H9 (cell line): Measurements from ENCODE around the gene KRT28. TPM values are rescaled to one million over a fixed set of nuclear protein-coding genes. Genes with fewer than 3 reads are reported as not detected.

Experiments used
- DNase-seq: peaks from one replicate; pipeline ENCODE4 v3.0.0-alpha.2; 2017
- H2AFZ ChIP-seq: one replicate; pipeline ENCODE4 v1.6.1; 2013; ENCODE audit warnings: mild to moderate bottlenecking, low read length, control low read depth, moderate library complexity
- H2AK5ac ChIP-seq: 2 replicates; pipeline ENCODE4 v1.6.1; 2013; ENCODE audit warnings: low read length, control low read depth, mixed read lengths; ENCODE audit not compliant: insufficient read length
- H2BK120ac ChIP-seq: one replicate; pipeline ENCODE4 v1.6.1; 2013; ENCODE audit warnings: low read depth, mild to moderate bottlenecking, low read length, control low read depth, inconsistent platforms; ENCODE audit not compliant: poor library complexity, severe bottlenecking
- H2BK12ac ChIP-seq: 2 replicates; pipeline ENCODE4 v1.6.1; 2013; ENCODE audit warnings: low read length, control low read depth, mixed read lengths, low read depth; ENCODE audit not compliant: insufficient read length
- H2BK15ac ChIP-seq: 2 replicates; pipeline ENCODE4 v1.6.1; 2013; ENCODE audit warnings: low read depth, low read length, control low read depth
- H2BK20ac ChIP-seq: one replicate; pipeline ENCODE4 v1.6.1; 2013; ENCODE audit warnings: low read depth, mild to moderate bottlenecking, low read length, control low read depth, inconsistent platforms; ENCODE audit not compliant: poor library complexity, severe bottlenecking
- H2BK5ac ChIP-seq: 2 replicates; pipeline ENCODE4 v1.6.1; 2013; ENCODE audit warnings: low read length, control low read depth, mixed read lengths; ENCODE audit not compliant: insufficient read length
- H3K14ac ChIP-seq: 2 replicates; pipeline ENCODE4 v1.6.1; 2013; ENCODE audit warnings: low read length, control low read depth; ENCODE audit not compliant: insufficient read depth
- H3K18ac ChIP-seq: 2 replicates; pipeline ENCODE4 v1.6.1; 2013; ENCODE audit warnings: low read depth, mild to moderate bottlenecking, mixed read lengths, low read length, control low read depth; ENCODE audit not compliant: insufficient read length
- H3K23ac ChIP-seq: 2 replicates; pipeline ENCODE4 v1.6.1; 2013; ENCODE audit warnings: low read length, control low read depth, mixed read lengths, low read depth; ENCODE audit not compliant: insufficient read length
- H3K23me2 ChIP-seq: 2 replicates; pipeline ENCODE4 v1.6.1; 2013; ENCODE audit warnings: low read depth, mild to moderate bottlenecking, mixed read lengths, low read length, control low read depth; ENCODE audit not compliant: insufficient read length, poor library complexity, severe bottlenecking
- H3K27ac ChIP-seq: 2 replicates; pipeline ENCODE4 v1.5.1; 2013; ENCODE audit warnings: low read length, control low read depth, mixed read lengths, low read depth; ENCODE audit not compliant: insufficient read length
- H3K27me3 ChIP-seq: 2 replicates; pipeline ENCODE4 v1.6.1; 2013; ENCODE audit warnings: low read length, control low read depth, inconsistent platforms; ENCODE audit not compliant: insufficient read depth
- H3K4ac ChIP-seq: 2 replicates; pipeline ENCODE4 v1.6.1; 2013; ENCODE audit warnings: low read depth, mild to moderate bottlenecking, control low read depth, inconsistent platforms, low read length, moderate library complexity
- H3K4me1 ChIP-seq: 2 replicates; pipeline ENCODE4 v1.6.1; 2013; ENCODE audit warnings: low read length, control low read depth, inconsistent platforms; ENCODE audit not compliant: insufficient read depth
- H3K4me2 ChIP-seq: 2 replicates; pipeline ENCODE4 v1.6.1; 2013; ENCODE audit warnings: low read length, control low read depth, mixed read lengths; ENCODE audit not compliant: insufficient read length, insufficient read depth
- H3K56ac ChIP-seq: 2 replicates; pipeline ENCODE4 v1.6.1; 2013; ENCODE audit warnings: low read depth, mild to moderate bottlenecking, mixed read lengths, low read length, control low read depth; ENCODE audit not compliant: insufficient read length
- H3K79me1 ChIP-seq: 2 replicates; pipeline ENCODE4 v1.6.1; 2013; ENCODE audit warnings: low read depth, mild to moderate bottlenecking, moderate library complexity, low read length, control low read depth, inconsistent platforms; ENCODE audit not compliant: insufficient read depth, poor library complexity, severe bottlenecking
- H3K79me2 ChIP-seq: 2 replicates; pipeline ENCODE4 v1.6.1; 2013; ENCODE audit warnings: low read length, control low read depth, inconsistent platforms; ENCODE audit not compliant: insufficient read depth
- H3K9ac ChIP-seq: 2 replicates; pipeline ENCODE4 v1.6.1; 2013; ENCODE audit warnings: low read length, control low read depth, mixed read lengths; ENCODE audit not compliant: insufficient read length; ENCODE audit errors: extremely low read depth
- H3K9me3 ChIP-seq: one replicate; pipeline ENCODE4 v1.6.1; 2013; ENCODE audit warnings: low read depth, low read length, inconsistent platforms; ENCODE audit not compliant: control insufficient read depth
- H3T11ph ChIP-seq: one replicate; pipeline ENCODE4 v1.6.1; 2013; ENCODE audit warnings: mild to moderate bottlenecking, low read length, control low read depth, inconsistent platforms
- H4K20me1 ChIP-seq: one replicate; pipeline ENCODE4 v1.6.1; 2013; ENCODE audit not compliant: control insufficient read depth, insufficient read length, insufficient read depth
- H4K5ac ChIP-seq: 2 replicates; pipeline ENCODE4 v1.6.1; 2013; ENCODE audit warnings: low read depth, mild to moderate bottlenecking, mixed read lengths, low read length, control low read depth; ENCODE audit not compliant: insufficient read length
- H4K8ac ChIP-seq: replicated peaks from 2 replicates; pipeline ENCODE4 v1.6.1; 2013; ENCODE audit warnings: low read length, control low read depth, mixed read lengths, low read depth; ENCODE audit not compliant: insufficient read length
- H4K91ac ChIP-seq: 2 replicates; pipeline ENCODE4 v1.6.1; 2013; ENCODE audit warnings: low read depth, mild to moderate bottlenecking, moderate library complexity, mixed read lengths, low read length, control low read depth; ENCODE audit not compliant: insufficient read length
- H3K27ac Mint-ChIP-seq, 3 experiments: 2 replicates in 2 of 3; 3 replicates in 1 of 3; pipeline ENCODE4 v1.8.0; 2020 to 2021; ENCODE audit warnings: mixed read lengths in 3 of 3, mild to moderate bottlenecking in 1 of 3, moderate library complexity in 1 of 3
- H3K27me3 Mint-ChIP-seq: 2 replicates; pipeline ENCODE4 v1.8.0; 2021; ENCODE audit warnings: low read depth, mild to moderate bottlenecking, moderate library complexity, mixed read lengths
- H3K36me3 Mint-ChIP-seq, 3 experiments: 2 replicates in 2 of 3; 3 replicates in 1 of 3; pipeline ENCODE4 v1.8.0; 2020 to 2021; ENCODE audit warnings: low read depth in 3 of 3, mixed read lengths in 3 of 3; ENCODE audit not compliant: insufficient read depth in 1 of 3
- H3K4me1 Mint-ChIP-seq, 2 experiments: 2 replicates each; pipeline ENCODE4 v1.8.0; 2020; ENCODE audit warnings: mixed read lengths in 2 of 2
- H3K4me3 Mint-ChIP-seq, 2 experiments: 2 replicates in 1 of 2; 3 replicates in 1 of 2; pipeline ENCODE4 v1.8.0; 2020 to 2021; ENCODE audit warnings: mild to moderate bottlenecking in 2 of 2, mixed read lengths in 2 of 2, moderate library complexity in 1 of 2
- H3K9me3 Mint-ChIP-seq, 2 experiments: 2 replicates in 1 of 2; 3 replicates in 1 of 2; pipeline ENCODE4 v1.8.0; 2020; ENCODE audit warnings: mild to moderate bottlenecking in 2 of 2, mixed read lengths in 2 of 2, moderate library complexity in 1 of 2
- WGBS: extraction: QIAGEN DNeasy Blood & Tissue Kit; methylation state at CpG from one replicate; pipeline ENCODE4 v1.1.7; 2013; ENCODE audit warnings: missing lambda C conversion rate, low lambda C conversion rate, mixed read lengths; ENCODE audit not compliant: insufficient read length; ENCODE audit errors: extremely low coverage; 5-methylcytosine and 5-hydroxymethylcytosine counted together
- total RNA-seq: library from RNA; stranded (reverse); gene quantifications from 2 replicates; pipeline ENCODE4 v1.2.1, GENCODE V29; 2021
- TF ChIP-seq, protein P1 (sequence below): fragments of 200-600 bp; sonication (generic); conservative IDR thresholded peaks from 3 replicates; pipeline ENCODE4 v1.8.0; 2021; ENCODE audit warnings: antibody characterized with exemption, mild to moderate bottlenecking

The KRT28 gene
- total RNA-seq, 1 experiment from 2014 or later: not detected

- Histone ChIP-seq H2AK5ac (no peak overlapping the region), H3K79me2 (no peaks in the 10 kb centered on the region), H4K20me1 (no peaks in the 10 kb centered on the region), H3K23me2 (peaks cover 3% of the 10 kb centered on the region), H3K23ac (no peak overlapping the region), H3T11ph (no peak overlapping the region), H3K56ac (no peak overlapping the region), H3K9ac (peak overlapping the region; percentile 19), H3K9me3 (no peaks in the 10 kb centered on the region), H3K4ac (no peak overlapping the region), H2BK120ac (no peak overlapping the region), H3K4me2 (peak overlapping the region; percentile 66), H3K4me1 (no peaks in the 10 kb centered on the region), H2BK12ac (no peak overlapping the region), H2BK5ac (no peak overlapping the region), H3K79me1 (no peaks in the 10 kb centered on the region), H4K5ac (no peak overlapping the region), H3K27me3 (no peaks in the 10 kb centered on the region), H2AFZ (peak overlapping the region; percentile 6), H3K27ac (no peak overlapping the region), H4K8ac (no peak overlapping the region), H2BK20ac (no peak overlapping the region), H2BK15ac (no peak overlapping the region), H3K14ac (no peak overlapping the region; the same call in 1 of the 2 replicates), H4K91ac (no peak overlapping the region), H3K18ac (no peak overlapping the region)
- peaks cover 0 to 13% (median 10%) of the 10 kb centered on the region in 3 experiments; a peak in 5 of 7 replicates for H3K36me3 Mint-ChIP-seq
- no peaks in the 10 kb centered on the region for H3K9me3 Mint-ChIP-seq
- peak; percentile 90 for DNase-seq
- H3K27me3 Mint-ChIP-seq: peaks cover 76% of the 10 kb centered on the region
- peak overlapping the region; percentile 78 to 85 for H3K4me3 Mint-ChIP-seq
- TF ChIP-seq, protein P1, sequence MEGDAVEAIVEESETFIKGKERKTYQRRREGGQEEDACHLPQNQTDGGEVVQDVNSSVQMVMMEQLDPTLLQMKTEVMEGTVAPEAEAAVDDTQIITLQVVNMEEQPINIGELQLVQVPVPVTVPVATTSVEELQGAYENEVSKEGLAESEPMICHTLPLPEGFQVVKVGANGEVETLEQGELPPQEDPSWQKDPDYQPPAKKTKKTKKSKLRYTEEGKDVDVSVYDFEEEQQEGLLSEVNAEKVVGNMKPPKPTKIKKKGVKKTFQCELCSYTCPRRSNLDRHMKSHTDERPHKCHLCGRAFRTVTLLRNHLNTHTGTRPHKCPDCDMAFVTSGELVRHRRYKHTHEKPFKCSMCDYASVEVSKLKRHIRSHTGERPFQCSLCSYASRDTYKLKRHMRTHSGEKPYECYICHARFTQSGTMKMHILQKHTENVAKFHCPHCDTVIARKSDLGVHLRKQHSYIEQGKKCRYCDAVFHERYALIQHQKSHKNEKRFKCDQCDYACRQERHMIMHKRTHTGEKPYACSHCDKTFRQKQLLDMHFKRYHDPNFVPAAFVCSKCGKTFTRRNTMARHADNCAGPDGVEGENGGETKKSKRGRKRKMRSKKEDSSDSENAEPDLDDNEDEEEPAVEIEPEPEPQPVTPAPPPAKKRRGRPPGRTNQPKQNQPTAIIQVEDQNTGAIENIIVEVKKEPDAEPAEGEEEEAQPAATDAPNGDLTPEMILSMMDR: no peak
- WGBS: no CpG with 5 or more reads among the region's 73 CpGs
- H3K4me1 Mint-ChIP-seq: peaks cover 0 to 8% of the 10 kb centered on the region in 2 experiments; a peak in 1 of 4 replicates
- H3K27ac Mint-ChIP-seq: peak overlapping the region; percentile 44 to 90 (median 88); a peak in 5 of 7 replicates
These were observed 19.2 kb upstream of the KRT28 start for GRCh38 chr17:40818733-40819527.
